ENCODE results near the gene GALM. TPM values are rescaled to one million over a fixed set of nuclear protein-coding genes. Genes with fewer than 3 reads are reported as not detected.

The GALM gene
- total RNA-seq, 1 experiment from 2014 or later, result 10.0 TPM

DNA sequence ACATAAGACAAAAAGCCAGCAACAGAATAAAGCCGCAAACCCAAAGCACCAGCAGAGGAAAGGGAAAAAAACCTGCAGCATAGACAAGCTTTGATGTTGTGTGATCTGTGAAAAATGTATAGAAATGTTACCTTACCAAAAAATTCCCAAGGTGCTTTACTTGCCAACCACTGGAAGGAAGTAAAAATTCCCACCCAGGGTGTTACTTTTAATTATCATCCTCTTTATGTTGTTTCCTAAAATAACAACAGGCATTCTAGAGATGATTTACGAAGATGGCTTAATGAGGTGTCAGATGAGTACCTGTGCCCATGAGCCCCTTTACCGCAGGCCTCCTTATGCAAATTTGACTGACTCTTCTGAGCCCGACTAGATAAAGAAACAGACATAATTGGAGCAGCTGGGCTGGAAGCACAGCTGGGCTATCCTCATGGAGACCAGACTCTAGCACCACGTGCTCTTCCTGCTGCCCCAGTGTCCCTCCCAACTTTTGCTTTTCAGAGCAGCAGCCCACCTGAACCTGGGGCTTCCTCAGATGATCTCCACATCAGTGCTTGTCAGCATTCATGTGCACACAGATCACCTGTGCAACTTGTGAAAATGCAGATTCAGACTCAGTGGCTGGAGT, 43.8 kb downstream of the GALM start:
- Histone ChIP-seq H3K4me1 (ENCODE audit: insufficient read depth, low read length) (0 out of 2 replicates have a peak, but pooled peaks cover 3% of the 10 kb centered on the region), H4K91ac (ENCODE audit: insufficient read length, low read depth, low read length) (no peak overlapping the region), H2BK120ac (ENCODE audit: low read depth, low read length, poor library complexity, severe bottlenecking) (no peak overlapping the region), H2AK5ac (ENCODE audit: insufficient read length, low read length) (no peak overlapping the region), H2BK5ac (ENCODE audit: insufficient read length, low read length) (no peak overlapping the region), H2AFZ (ENCODE audit: low read length) (no peak overlapping the region), H3K56ac (ENCODE audit: insufficient read length, low read depth, low read length) (no peak overlapping the region), H3K4me2 (ENCODE audit: insufficient read depth, insufficient read length, low read length) (no peak overlapping the region), H3K27me3 (ENCODE audit: insufficient read depth, low read length) (no peaks in the 10 kb centered on the region), H4K5ac (ENCODE audit: insufficient read length, low read depth, low read length) (no peak overlapping the region), H3K14ac (ENCODE audit: insufficient read depth, low read length) (no peak overlapping the region), H3K79me1 (ENCODE audit: insufficient read depth, low read depth, low read length, poor library complexity, severe bottlenecking) (no peaks in the 10 kb centered on the region), H3K23ac (ENCODE audit: insufficient read length, low read depth, low read length) (no peak overlapping the region), H3K9ac (ENCODE audit: extremely low read depth, insufficient read length, low read length) (no peak overlapping the region), H3K4ac (ENCODE audit: low read depth, low read length) (no peak overlapping the region), H4K20me1 (ENCODE audit: control insufficient read depth, insufficient read depth, insufficient read length) (no peaks in the 10 kb centered on the region), H3K9me3 (ENCODE audit: control insufficient read depth, low read depth, low read length) (no peaks in the 10 kb centered on the region), H3T11ph (ENCODE audit: low read length) (no peak overlapping the region), H4K8ac (replicated peaks; ENCODE audit: insufficient read length, low read depth, low read length) (no peak overlapping the region), H3K27ac (ENCODE audit: insufficient read length, low read depth, low read length) (no peak overlapping the region), H3K18ac (ENCODE audit: insufficient read length, low read depth, low read length) (no peak overlapping the region), H3K23me2 (ENCODE audit: insufficient read length, low read depth, low read length, poor library complexity, severe bottlenecking) (no peaks in the 10 kb centered on the region), H2BK15ac (ENCODE audit: low read depth, low read length) (no peak overlapping the region), H2BK20ac (ENCODE audit: low read depth, low read length, poor library complexity, severe bottlenecking) (no peak overlapping the region), H2BK12ac (ENCODE audit: insufficient read length, low read depth, low read length) (no peak overlapping the region), H3K79me2 (ENCODE audit: insufficient read depth, low read length) (no peaks in the 10 kb centered on the region)
- Mint-ChIP-seq H3K9me3 (peaks cover 2 to 4% of the 10 kb centered on the region in 2 experiments; a peak in 2 of 5 replicates), H3K4me1 (peaks cover 15% of the 10 kb centered on the region in 2 experiments), H3K4me3 (no peak overlapping the region), H3K27ac (peak overlapping the region in 1 of 3 experiments; percentile 33; a peak in 3 of 7 replicates), H3K27me3 (ENCODE audit: low read depth) (no peaks in the 10 kb centered on the region; the same call in 1 of the 2 replicates), H3K36me3 (ENCODE audit: insufficient read depth in 1 of 3, low read depth in 3 of 3) (peaks cover 5 to 6% (median 6%) of the 10 kb centered on the region in 3 experiments)
- TF ChIP-seq, protein P1, sequence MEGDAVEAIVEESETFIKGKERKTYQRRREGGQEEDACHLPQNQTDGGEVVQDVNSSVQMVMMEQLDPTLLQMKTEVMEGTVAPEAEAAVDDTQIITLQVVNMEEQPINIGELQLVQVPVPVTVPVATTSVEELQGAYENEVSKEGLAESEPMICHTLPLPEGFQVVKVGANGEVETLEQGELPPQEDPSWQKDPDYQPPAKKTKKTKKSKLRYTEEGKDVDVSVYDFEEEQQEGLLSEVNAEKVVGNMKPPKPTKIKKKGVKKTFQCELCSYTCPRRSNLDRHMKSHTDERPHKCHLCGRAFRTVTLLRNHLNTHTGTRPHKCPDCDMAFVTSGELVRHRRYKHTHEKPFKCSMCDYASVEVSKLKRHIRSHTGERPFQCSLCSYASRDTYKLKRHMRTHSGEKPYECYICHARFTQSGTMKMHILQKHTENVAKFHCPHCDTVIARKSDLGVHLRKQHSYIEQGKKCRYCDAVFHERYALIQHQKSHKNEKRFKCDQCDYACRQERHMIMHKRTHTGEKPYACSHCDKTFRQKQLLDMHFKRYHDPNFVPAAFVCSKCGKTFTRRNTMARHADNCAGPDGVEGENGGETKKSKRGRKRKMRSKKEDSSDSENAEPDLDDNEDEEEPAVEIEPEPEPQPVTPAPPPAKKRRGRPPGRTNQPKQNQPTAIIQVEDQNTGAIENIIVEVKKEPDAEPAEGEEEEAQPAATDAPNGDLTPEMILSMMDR (conservative IDR thresholded peaks at IDR 0.05), result no peak
- DNase-seq, result no peak
- no CpG with 5 or more reads among the region's 5 CpGs for WGBS (ENCODE audit: extremely low coverage, insufficient read length, low lambda C conversion rate)

Data from H9 (cell line).